SK-N-SH treated with all-trans-retinoic acid at 6 μM for 48 hours (cell line): Measurements from ENCODE around the gene ZNF331.

Experiments used
- ATAC-seq: fragments of 200-7000 bp; cut with Tn5 transposase; 3 replicates; pipeline ENCODE4 v1.9.1; 2020; ENCODE audit warnings: mild to moderate bottlenecking, moderate library complexity
- ARNTL ChIP-seq: fragments of 450-650 bp; formaldehyde crosslinking; IDR thresholded peaks from 2 replicates; pipeline ENCODE4 v1.5.0; 2020; ENCODE audit warnings: low read depth, mild to moderate bottlenecking, moderate library complexity, borderline replicate concordance
- BACH2 ChIP-seq: fragments of 250-450 bp; sonication (Bioruptor Pico); IDR thresholded peaks from 2 replicates; pipeline ENCODE4 v1.9.0; 2021; ENCODE audit warnings: mild to moderate bottlenecking, borderline replicate concordance
- CSDC2 ChIP-seq: fragments of 250-450 bp; sonication (Bioruptor Pico); IDR thresholded peaks from 2 replicates; pipeline ENCODE4 v1.5.0; 2020; ENCODE audit warnings: mild to moderate bottlenecking, moderate library complexity
- CSRNP3 ChIP-seq: fragments of 250-450 bp; sonication (Bioruptor Pico); IDR thresholded peaks from 2 replicates; pipeline ENCODE4 v1.5.1; 2021; ENCODE audit warnings: mild to moderate bottlenecking, moderate library complexity
- GLIS3 ChIP-seq: fragments of 250-450 bp; sonication (Bioruptor Pico); IDR thresholded peaks from 2 replicates; pipeline ENCODE4 v1.5.0; 2020; ENCODE audit warnings: mild to moderate bottlenecking, moderate library complexity
- ISL1 ChIP-seq: fragments of 250-450 bp; sonication (Bioruptor Pico); IDR thresholded peaks from 2 replicates; pipeline ENCODE4 v2.1.2; 2022; ENCODE audit warnings: mild to moderate bottlenecking, moderate library complexity
- OSR1 ChIP-seq: fragments of 250-450 bp; sonication (Bioruptor Pico); IDR thresholded peaks from 2 replicates; pipeline ENCODE4 v1.8.0; 2022; ENCODE audit warnings: moderate library complexity, mild to moderate bottlenecking, inconsistent platforms
- PATZ1 ChIP-seq: fragments of 250-450 bp; sonication (Bioruptor Pico); IDR thresholded peaks from 2 replicates; pipeline ENCODE4 v1.8.0; 2020; ENCODE audit warnings: mild to moderate bottlenecking, moderate library complexity, borderline replicate concordance
- POU6F1 ChIP-seq: fragments of 250-450 bp; sonication (Bioruptor Pico); IDR thresholded peaks from 2 replicates; pipeline ENCODE4 v1.8.0; 2021; ENCODE audit warnings: low read depth, mild to moderate bottlenecking, moderate library complexity, borderline replicate concordance
- PPARA ChIP-seq: fragments of 250-450 bp; sonication (Bioruptor Pico); IDR thresholded peaks from 2 replicates; pipeline ENCODE4 v1.5.0; 2020; ENCODE audit warnings: mild to moderate bottlenecking, borderline replicate concordance
- RARB ChIP-seq: fragments of 250-450 bp; sonication (Bioruptor Pico); IDR thresholded peaks from 2 replicates; pipeline ENCODE4 v1.8.0; 2021; ENCODE audit warnings: mild to moderate bottlenecking, moderate library complexity
- SNAI2 ChIP-seq: fragments of 250-450 bp; sonication (Bioruptor Pico); IDR thresholded peaks from 2 replicates; pipeline ENCODE4 v1.5.0; 2020; ENCODE audit warnings: mild to moderate bottlenecking, moderate library complexity
- TCF4 ChIP-seq: fragments of 250-450 bp; sonication (Bioruptor Pico); IDR thresholded peaks from 2 replicates; pipeline ENCODE4 v1.8.0; 2021; ENCODE audit warnings: mild to moderate bottlenecking, moderate library complexity, borderline replicate concordance
- TOX ChIP-seq: fragments of 250-450 bp; sonication (Bioruptor Pico); IDR thresholded peaks from 2 replicates; pipeline ENCODE4 v1.8.0; 2021; ENCODE audit warnings: mild to moderate bottlenecking, moderate library complexity, borderline replicate concordance
- TSHZ2 ChIP-seq: fragments of 250-450 bp; sonication (Bioruptor Pico); IDR thresholded peaks from 2 replicates; pipeline ENCODE4 v1.5.0; 2020; ENCODE audit warnings: mild to moderate bottlenecking, moderate library complexity
- ZC3H10 ChIP-seq: fragments of 250-450 bp; sonication (Bioruptor Pico); IDR thresholded peaks from 2 replicates; pipeline ENCODE4 v1.5.1; 2021; ENCODE audit warnings: mild to moderate bottlenecking, moderate library complexity
- ZFP3 ChIP-seq: fragments of 250-450 bp; sonication (Bioruptor Pico); IDR thresholded peaks from 2 replicates; pipeline ENCODE4 v1.5.0; 2020; ENCODE audit warnings: mild to moderate bottlenecking, moderate library complexity
- ZFP30 ChIP-seq: fragments of 450-650 bp; formaldehyde crosslinking; IDR thresholded peaks from 2 replicates; pipeline ENCODE4 v1.5.0; 2022; ENCODE audit warnings: mild to moderate bottlenecking, moderate library complexity
- ZNF8 ChIP-seq: fragments of 450-650 bp; formaldehyde crosslinking; IDR thresholded peaks from 2 replicates; pipeline ENCODE4 v1.5.0; 2020; ENCODE audit warnings: mild to moderate bottlenecking, moderate library complexity

Gene ZNF331

GRCh38 chr19:53579518-53579917, 41.6 kb downstream of the ZNF331 start:
- no peak for ATAC-seq
- TF ChIP-seq BACH2 (CRISPR knock-in tag): no peak
- TF ChIP-seq POU6F1 (CRISPR knock-in tag): no peak
- no peak for TF ChIP-seq TCF4 (CRISPR knock-in tag)
- no peak for TF ChIP-seq ZNF8 (CRISPR knock-in tag)
- TF ChIP-seq CSRNP3 (CRISPR knock-in tag): no peak
- no peak for TF ChIP-seq ISL1 (CRISPR knock-in tag)

GRCh38 chr19:53580871-53581835, 43.2 kb downstream of the ZNF331 start:
- no peak for ATAC-seq
- TF ChIP-seq ZC3H10 (CRISPR knock-in tag) (no peak), ZFP30 (CRISPR knock-in tag) (no peak), ZNF8 (CRISPR knock-in tag) (no peak), RARB (no peak), PPARA (CRISPR knock-in tag) (no peak), ZFP3 (CRISPR knock-in tag) (no peak)

GRCh38 chr19:53581871-53582279, 43.9 kb downstream of the ZNF331 start:
- no peak for TF ChIP-seq ZFP3 (CRISPR knock-in tag)
- ATAC-seq: no peak

GRCh38 chr19:53583181-53583580, 45.2 kb downstream of the ZNF331 start:
- TF ChIP-seq CSRNP3 (CRISPR knock-in tag) (no peak), POU6F1 (CRISPR knock-in tag) (no peak), CSDC2 (CRISPR knock-in tag) (no peak), TCF4 (CRISPR knock-in tag) (no peak), OSR1 (no peak), BACH2 (CRISPR knock-in tag) (no peak), GLIS3 (no peak)
- no peak for ATAC-seq

GRCh38 chr19:53586277-53586691, 48.3 kb downstream of the ZNF331 start:
- ATAC-seq: no peak
- TF ChIP-seq TCF4 (CRISPR knock-in tag): no peak
- TF ChIP-seq TOX (CRISPR knock-in tag): no peak
- no peak for TF ChIP-seq ZFP3 (CRISPR knock-in tag)
- no peak for TF ChIP-seq GLIS3
- no peak for TF ChIP-seq POU6F1 (CRISPR knock-in tag)
- no peak for TF ChIP-seq CSDC2 (CRISPR knock-in tag)
- TF ChIP-seq ARNTL: no peak
- TF ChIP-seq ZFP30 (CRISPR knock-in tag): no peak
- TF ChIP-seq OSR1: no peak
- TF ChIP-seq SNAI2 (CRISPR knock-in tag): no peak
- TF ChIP-seq TSHZ2: no peak
- no peak for TF ChIP-seq PATZ1 (CRISPR knock-in tag)
- no peak for TF ChIP-seq ZC3H10 (CRISPR knock-in tag)
